Esophagus (tissue), 2 donors: ENCODE results near the gene HDAC4. TPM values are rescaled to one million over a fixed set of nuclear protein-coding genes. Genes with fewer than 3 reads are reported as not detected.

Experiments
- H3K27ac ChIP-seq, 2 donors: one replicate each; pipeline ENCODE4 v1.5.1; 2013; ENCODE audit warnings: low read depth in 2 of 2, mild to moderate bottlenecking in 2 of 2, inconsistent platforms in 1 of 2, low read length in 1 of 2, moderate library complexity in 1 of 2
- H3K27me3 ChIP-seq, 2 donors: one replicate each; pipeline ENCODE4 v1.6.1; 2013; ENCODE audit warnings: low read length in 2 of 2, control low read depth in 1 of 2, mild to moderate bottlenecking in 1 of 2; ENCODE audit not compliant: insufficient read depth in 2 of 2, control insufficient read depth in 1 of 2
- H3K36me3 ChIP-seq, 2 donors: one replicate each; pipeline ENCODE4 v1.6.1; 2013; ENCODE audit warnings: low read length in 1 of 2; ENCODE audit not compliant: control insufficient read depth in 2 of 2, insufficient read depth in 2 of 2
- H3K4me1 ChIP-seq, 2 donors: one replicate each; pipeline ENCODE4 v1.6.1; 2013; ENCODE audit warnings: low read length in 1 of 2; ENCODE audit not compliant: control insufficient read depth in 2 of 2, insufficient read depth in 2 of 2
- H3K4me3 ChIP-seq, 2 donors: one replicate each; pipeline ENCODE4 v1.5.1; 2013; ENCODE audit warnings: low read length in 2 of 2, mild to moderate bottlenecking in 2 of 2, low read depth in 1 of 2, moderate library complexity in 1 of 2
- H3K9me3 ChIP-seq, 2 donors: one replicate each; pipeline ENCODE4 v1.6.1; 2013; ENCODE audit warnings: mild to moderate bottlenecking in 2 of 2, low read depth in 1 of 2, low read length in 1 of 2, moderate library complexity in 1 of 2; ENCODE audit not compliant: control insufficient read depth in 2 of 2, insufficient read depth in 1 of 2
- WGBS, 2 donors: extraction: QIAGEN DNeasy Blood & Tissue Kit; methylation state at CpG; one replicate each; pipeline ENCODE4 v1.1.7; 2013; 5-methylcytosine and 5-hydroxymethylcytosine counted together
- polyA plus RNA-seq, 2 donors: library from polyadenylated mRNA; stranded (reverse); fragments of 200-250 nt; gene quantifications; one replicate each; pipeline ENCODE4 v1.2.3, GENCODE V29; 2013
- donor health status: healthy with polysubstance abuse.
- donor health status: Bipolar disorder and iron deficiency.

HDAC4 gene
- polyA plus RNA-seq, 2 donors, result 5.9 to 10.2 TPM

- Histone ChIP-seq H3K36me3 (peaks cover 23 to 61% of the 10 kb centered on the region in 2 donors), H3K27ac (no peak overlapping the region), H3K9me3 (no peaks in the 10 kb centered on the region), H3K4me1 (peaks cover 0 to 2% of the 10 kb centered on the region in 2 donors), H3K27me3 (no peaks in the 10 kb centered on the region), H3K4me3 (no peak overlapping the region)
- WGBS, 2 donors, result 96% methylated on average over 17 of the region's 17 CpGs
Observed at GRCh38 chr2:239104800-239105199, 296.0 kb downstream of the HDAC4 start.

GRCh38 chr2:239103125-239104098 is 297.4 kb downstream of the HDAC4 start:
- Histone ChIP-seq H3K36me3 (peaks cover 17 to 60% of the 10 kb centered on the region in 2 donors), H3K4me3 (no peak overlapping the region), H3K4me1 (no peaks in the 10 kb centered on the region), H3K27ac (no peak overlapping the region), H3K9me3 (no peaks in the 10 kb centered on the region), H3K27me3 (no peaks in the 10 kb centered on the region)
- WGBS, 2 donors, result 92 to 94% methylated on average over 30 of the region's 30 CpGs

- Histone ChIP-seq H3K4me3 (no peak overlapping the region), H3K4me1 (peaks cover 0 to 2% of the 10 kb centered on the region in 2 donors), H3K27ac (no peak overlapping the region), H3K9me3 (no peaks in the 10 kb centered on the region), H3K27me3 (no peaks in the 10 kb centered on the region), H3K36me3 (peaks cover 7 to 56% of the 10 kb centered on the region in 2 donors)
- WGBS, 2 donors, result 78 to 86% methylated on average over 5 of the region's 5 CpGs
Observed at GRCh38 chr2:239102266-239102665, 298.6 kb downstream of the HDAC4 start.

- Histone ChIP-seq H3K27me3 (no peaks in the 10 kb centered on the region), H3K9me3 (no peaks in the 10 kb centered on the region), H3K27ac (no peak overlapping the region), H3K4me1 (peaks cover 0 to 2% of the 10 kb centered on the region in 2 donors), H3K36me3 (peaks cover 3 to 57% of the 10 kb centered on the region in 2 donors), H3K4me3 (no peak overlapping the region)
- 94% methylated on average over 22 to 24 of the region's 24 CpGs for WGBS, 2 donors
Observed at GRCh38 chr2:239101807-239102206, 299.0 kb downstream of the HDAC4 start.

- no peak overlapping the region for H3K27ac ChIP-seq
- H3K36me3 ChIP-seq, result peaks cover 0 to 54% of the 10 kb centered on the region in 2 donors
- 97 to 99% methylated on average over 15 of the region's 15 CpGs for WGBS, 2 donors
- peaks cover 0 to 2% of the 10 kb centered on the region in 2 donors for H3K4me1 ChIP-seq
- H3K9me3 ChIP-seq, result no peaks in the 10 kb centered on the region
- no peaks in the 10 kb centered on the region for H3K27me3 ChIP-seq
- H3K4me3 ChIP-seq, result no peak overlapping the region
Observed at GRCh38 chr2:239101071-239101470, 299.7 kb downstream of the HDAC4 start.

GRCh38 chr2:239099474-239099873 is 301.3 kb downstream of the HDAC4 start:
- 96 to 97% methylated on average over 15 of the region's 15 CpGs for WGBS, 2 donors
- Histone ChIP-seq H3K36me3 (peaks cover 0 to 52% of the 10 kb centered on the region in 2 donors), H3K4me3 (no peak overlapping the region), H3K27ac (no peak overlapping the region), H3K27me3 (no peaks in the 10 kb centered on the region), H3K9me3 (no peaks in the 10 kb centered on the region), H3K4me1 (peaks cover 0 to 2% of the 10 kb centered on the region in 2 donors)

GRCh38 chr2:239098288-239098970 is 302.4 kb downstream of the HDAC4 start:
- Histone ChIP-seq H3K4me1 (peaks cover 0 to 2% of the 10 kb centered on the region in 2 donors), H3K27ac (no peak overlapping the region), H3K27me3 (no peaks in the 10 kb centered on the region), H3K9me3 (no peaks in the 10 kb centered on the region), H3K36me3 (peaks cover 0 to 57% of the 10 kb centered on the region in 2 donors), H3K4me3 (no peak overlapping the region)
- 50 to 67% methylated on average over 20 of the region's 20 CpGs for WGBS, 2 donors

GRCh38 chr2:239097428-239097696 is 303.5 kb downstream of the HDAC4 start:
- Histone ChIP-seq H3K27ac (no peak overlapping the region), H3K36me3 (peaks cover 0 to 58% of the 10 kb centered on the region in 2 donors), H3K4me3 (no peak overlapping the region), H3K9me3 (no peaks in the 10 kb centered on the region), H3K4me1 (peaks cover 0 to 2% of the 10 kb centered on the region in 2 donors), H3K27me3 (no peaks in the 10 kb centered on the region)
- WGBS, 2 donors, result 88 to 89% methylated on average over 12 of the region's 12 CpGs

GRCh38 chr2:239096676-239097427 is 304.0 kb downstream of the HDAC4 start:
- Histone ChIP-seq H3K4me3 (no peak overlapping the region), H3K27ac (no peak overlapping the region), H3K36me3 (peaks cover 0 to 58% of the 10 kb centered on the region in 2 donors), H3K4me1 (peaks cover 0 to 2% of the 10 kb centered on the region in 2 donors), H3K27me3 (no peaks in the 10 kb centered on the region), H3K9me3 (no peaks in the 10 kb centered on the region)
- WGBS, 2 donors, result 88 to 93% methylated on average over 25 to 28 of the region's 28 CpGs
